Spinal cord (tissue), 10 donors: ENCODE data around the gene SEPTIN6. TPM values are rescaled to one million over a fixed set of nuclear protein-coding genes. Genes with fewer than 3 reads are reported as not detected.
"Not testable (repeated sequence)": the region's sequence is repeated elsewhere in the genome, so short reads cannot be mapped to it uniquely, and the experiment has no call there.

Experiments used
- DNase-seq, 6 donors: peaks; one replicate each; pipeline versions ENCODE4 v3.0.0 to v3.0.0-alpha.2; 2013 to 2015; ENCODE audit warnings: low spot score in 6 of 6, low read depth in 4 of 6
- H3K27ac ChIP-seq: one replicate; pipeline ENCODE4 v1.5.1; 2013; ENCODE audit warnings: low read depth, low read length, control low read depth
- H3K27me3 ChIP-seq: one replicate; pipeline ENCODE4 v1.6.1; 2013; ENCODE audit warnings: low read length; ENCODE audit not compliant: control insufficient read depth, insufficient read depth
- H3K36me3 ChIP-seq: one replicate; pipeline ENCODE4 v1.6.1; 2013; ENCODE audit warnings: low read length; ENCODE audit not compliant: control insufficient read depth, insufficient read depth
- H3K4me1 ChIP-seq: one replicate; pipeline ENCODE4 v1.6.1; 2013; ENCODE audit warnings: low read length; ENCODE audit not compliant: control insufficient read depth, insufficient read depth
- H3K4me3 ChIP-seq: one replicate; pipeline ENCODE4 v1.5.1; 2013; ENCODE audit warnings: low read depth, low read length, control low read depth
- H3K9me3 ChIP-seq: one replicate; pipeline ENCODE4 v1.6.1; 2013; ENCODE audit warnings: low read length; ENCODE audit not compliant: control insufficient read depth, insufficient read depth
- WGBS: methylation state at CpG from one replicate; pipeline ENCODE4 v1.1.5; 2013; ENCODE audit warnings: missing lambda C conversion rate; ENCODE audit not compliant: insufficient coverage; 5-methylcytosine and 5-hydroxymethylcytosine counted together
- polyA plus RNA-seq, 2 donors: library from polyadenylated mRNA; unstranded; fragments of 120-200 nt; gene quantifications; one replicate each; pipeline ENCODE4 v1.2.1, GENCODE V29; 2013; ENCODE audit not compliant: insufficient read length in 2 of 2
- total RNA-seq, 2 donors: library from RNA; depleted of rRNA in 1 of 2; stranded (reverse); fragments of 120-200 nt in 1 of 2; fragments of >200 nt in 1 of 2; gene quantifications; one replicate each; pipeline versions ENCODE4 v1.2.3 to v1.2.4, GENCODE V29; 2013 to 2014
- donor health status: healthy.

Gene SEPTIN6
- total and polyA plus RNA-seq, 4 donors = 40.0 to 73.7 (median 61.0) TPM

- not testable (repeated sequence) for DNase-seq, H3K4me3 ChIP-seq, H3K36me3 ChIP-seq, H3K9me3 ChIP-seq, H3K27ac ChIP-seq, H3K27me3 ChIP-seq
- peaks cover 14% of the 10 kb centered on the region for H3K4me1 ChIP-seq
- WGBS = 75% methylated on average over 2 of the region's 8 CpGs
Measured at GRCh38 chrX:119684312-119684711, 8.7 kb downstream of the SEPTIN6 start.

- Histone ChIP-seq H3K36me3 (no peaks in the 10 kb centered on the region), H3K4me3 (no peak overlapping the region), H3K9me3 (peaks cover 1% of the 10 kb centered on the region), H3K27ac (no peak overlapping the region), H3K27me3 (no peaks in the 10 kb centered on the region), H3K4me1 (peaks cover 20% of the 10 kb centered on the region)
- WGBS = 70% methylated on average over 5 of the region's 15 CpGs
- DNase-seq = peak in 1 of 6 donors; percentile 52
Measured at GRCh38 chrX:119682019-119682989, 10.7 kb downstream of the SEPTIN6 start.

GRCh38 chrX:119677654-119677981, 15.3 kb downstream of the SEPTIN6 start:
- H3K36me3 ChIP-seq = peaks cover 3% of the 10 kb centered on the region
- DNase-seq = no peak
- H3K4me3 ChIP-seq = no peak overlapping the region
- H3K4me1 ChIP-seq = peaks cover 9% of the 10 kb centered on the region
- no peaks in the 10 kb centered on the region for H3K9me3 ChIP-seq
- H3K27me3 ChIP-seq = no peaks in the 10 kb centered on the region
- H3K27ac ChIP-seq = no peak overlapping the region
- 86% methylated on average over 2 of the region's 6 CpGs for WGBS

GRCh38 chrX:119676949-119677653, 15.9 kb downstream of the SEPTIN6 start:
- H3K9me3 ChIP-seq = no peaks in the 10 kb centered on the region
- H3K4me3 ChIP-seq = no peak overlapping the region
- no peak for DNase-seq
- H3K27me3 ChIP-seq = no peaks in the 10 kb centered on the region
- 58% methylated on average over 7 of the region's 8 CpGs for WGBS
- no peak overlapping the region for H3K27ac ChIP-seq
- peaks cover 3% of the 10 kb centered on the region for H3K36me3 ChIP-seq
- peaks cover 9% of the 10 kb centered on the region for H3K4me1 ChIP-seq

GRCh38 chrX:119673336-119673735, 19.6 kb downstream of the SEPTIN6 start:
- DNase-seq = no peak
- Histone ChIP-seq H3K4me1 (peaks cover 9% of the 10 kb centered on the region), H3K36me3 (peaks cover 3% of the 10 kb centered on the region), H3K27me3 (no peaks in the 10 kb centered on the region), H3K4me3 (no peak overlapping the region), H3K27ac (no peak overlapping the region), H3K9me3 (no peaks in the 10 kb centered on the region)
- 89% methylated on average over 7 of the region's 8 CpGs for WGBS

GRCh38 chrX:119672426-119672825, 20.5 kb downstream of the SEPTIN6 start:
- Histone ChIP-seq H3K4me1 (peaks cover 7% of the 10 kb centered on the region), H3K4me3 (no peak overlapping the region), H3K36me3 (peaks cover 3% of the 10 kb centered on the region), H3K9me3 (no peaks in the 10 kb centered on the region), H3K27me3 (no peaks in the 10 kb centered on the region), H3K27ac (no peak overlapping the region)
- peak in 1 of 6 donors; percentile 68 for DNase-seq
- no CpG with 5 or more reads among the region's 2 CpGs for WGBS

- H3K27ac ChIP-seq = no peak overlapping the region
- H3K4me1 ChIP-seq = peaks cover 7% of the 10 kb centered on the region
- no peaks in the 10 kb centered on the region for H3K9me3 ChIP-seq
- H3K36me3 ChIP-seq = peaks cover 5% of the 10 kb centered on the region
- WGBS = 77% methylated on average over 5 of the region's 6 CpGs
- DNase-seq = no peak
- H3K4me3 ChIP-seq = no peak overlapping the region
- no peaks in the 10 kb centered on the region for H3K27me3 ChIP-seq
Measured at GRCh38 chrX:119669424-119670037, 23.4 kb downstream of the SEPTIN6 start.

GRCh38 chrX:119667111-119667878, 25.7 kb downstream of the SEPTIN6 start:
- H3K27me3 ChIP-seq = no peaks in the 10 kb centered on the region
- H3K4me3 ChIP-seq = no peak overlapping the region
- no peak for DNase-seq
- H3K36me3 ChIP-seq = peaks cover 5% of the 10 kb centered on the region
- no peak overlapping the region for H3K27ac ChIP-seq
- peaks cover 7% of the 10 kb centered on the region for H3K4me1 ChIP-seq
- 61% methylated on average over 12 of the region's 16 CpGs for WGBS
- no peaks in the 10 kb centered on the region for H3K9me3 ChIP-seq

GRCh38 chrX:119664877-119665276, 28.1 kb downstream of the SEPTIN6 start:
- H3K4me1 ChIP-seq, H3K9me3 ChIP-seq, H3K27me3 ChIP-seq, H3K4me3 ChIP-seq, DNase-seq, H3K27ac ChIP-seq, H3K36me3 ChIP-seq: not testable (repeated sequence)
- WGBS = 82% methylated on average over 8 of the region's 9 CpGs
